T47D (cell line): ENCODE data around the gene GEMIN2.
"Not testable (repeated sequence)": the region's sequence is repeated elsewhere in the genome, so short reads cannot be mapped to it uniquely, and the experiment has no call there.

Experiments used
- DNase-seq, 2 experiments: peaks; one replicate each; pipeline versions ENCODE4 v3.0.0 to v3.0.0-alpha.2; 2011 to 2012; ENCODE audit warnings: low read depth in 1 of 2, low spot score in 1 of 2
- JUND ChIP-seq: IDR thresholded peaks from 2 replicates; pipeline ENCODE4 v1.6.1; 2012; ENCODE audit warnings: low read depth
- in situ Hi-C: cut with HindIII; loops from 2 replicates; pipeline ENCODE4 v1.10.0; 2016; ENCODE audit warnings: low sequenced_read_pairs, low pct_unique_long_range_greater_than_20kb

GEMIN2 gene

DNA sequence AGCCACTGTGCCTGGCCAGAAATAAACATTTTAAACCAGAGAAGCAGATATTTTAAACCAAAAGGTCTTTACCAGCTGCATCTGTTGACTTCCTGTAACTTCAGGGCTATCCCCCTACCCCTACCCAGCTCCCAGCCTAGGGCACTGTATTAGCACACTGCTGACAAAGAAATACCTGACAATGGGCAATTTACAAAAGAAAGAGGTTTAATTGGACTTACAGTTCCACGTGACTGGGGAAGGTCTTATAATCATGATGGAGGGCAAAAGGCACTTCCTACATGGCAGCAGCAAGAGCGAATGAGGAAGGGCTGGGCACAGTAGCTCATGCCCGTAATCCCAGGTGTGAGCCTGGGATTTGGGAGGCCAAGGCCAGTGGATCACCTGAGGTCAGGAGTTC is 26.0 kb downstream of the GEMIN2 start:
- no peak for TF ChIP-seq JUND
- in situ Hi-C loops = no loop called here
- DNase-seq = no peak

GRCh38 chr14:39141623-39142022 is 27.5 kb downstream of the GEMIN2 start:
- in situ Hi-C loops, DNase-seq: not testable (repeated sequence)

- in situ Hi-C loops, DNase-seq: not testable (repeated sequence)
Observed at GRCh38 chr14:39143226-39143625, 29.1 kb downstream of the GEMIN2 start.

DNA sequence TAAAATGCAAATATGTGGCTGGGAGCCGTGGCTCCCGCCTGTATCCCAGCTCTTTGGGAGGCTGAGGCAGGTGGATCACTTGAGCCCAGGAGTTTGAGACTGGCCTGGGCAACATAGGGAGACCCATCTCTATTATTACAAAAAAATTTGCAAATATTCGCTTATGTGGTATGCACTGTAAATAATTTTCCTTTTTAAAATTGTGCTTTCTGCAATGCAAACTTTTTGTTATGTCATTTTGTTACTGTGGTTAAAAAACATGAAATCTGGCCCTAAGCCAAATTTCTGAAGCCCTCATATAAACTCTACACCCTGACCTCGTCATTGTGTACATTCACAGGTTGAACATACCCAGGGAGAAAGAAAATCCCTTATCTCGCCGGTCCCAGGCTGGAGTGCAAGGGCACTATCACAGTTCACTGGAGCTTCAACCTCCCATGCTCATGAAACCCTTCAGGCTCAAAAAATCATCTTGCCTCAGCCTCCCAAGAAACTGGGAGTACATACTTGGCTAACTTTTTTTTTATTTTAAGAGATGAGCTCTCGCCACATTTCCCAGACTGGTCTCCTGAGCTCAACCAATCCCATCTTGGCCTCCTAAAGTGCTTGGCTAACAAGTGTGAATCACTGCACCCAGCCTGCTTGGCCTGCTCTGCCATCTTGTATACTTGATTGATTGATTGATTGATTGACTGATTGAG is 31.3 kb downstream of the GEMIN2 start:
- TF ChIP-seq JUND = no peak
- in situ Hi-C loops = no loop called here
- peak in 1 of 2 experiments; percentile 9 for DNase-seq

DNA sequence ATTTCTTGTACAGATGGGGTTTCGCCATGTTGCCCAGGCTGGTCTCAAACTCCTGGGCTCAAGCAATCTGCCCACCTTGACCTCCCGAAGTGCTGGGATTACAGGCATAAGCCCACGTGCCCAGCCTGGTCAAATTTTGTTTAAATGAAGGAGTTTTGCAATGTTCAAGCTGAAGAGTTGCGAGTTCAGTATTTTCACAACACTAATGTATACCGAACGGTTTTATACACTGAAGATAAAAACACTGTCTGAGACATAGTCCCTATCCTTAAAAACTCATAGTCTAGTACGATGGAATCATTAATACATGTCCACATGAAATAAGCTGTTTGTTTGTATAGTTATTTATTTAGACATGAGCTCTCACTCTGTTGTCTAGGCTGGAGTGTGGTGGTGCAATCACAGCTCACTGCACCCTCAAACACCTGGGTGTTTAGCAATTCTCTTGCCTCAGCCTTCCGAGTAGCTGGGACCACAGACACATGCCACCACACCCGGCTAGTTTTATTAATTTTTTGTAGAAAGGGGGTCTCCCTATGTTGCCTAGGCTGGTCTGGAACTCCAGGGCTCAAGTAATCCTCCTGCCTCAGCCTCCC is 40.6 kb downstream of the GEMIN2 start:
- in situ Hi-C loops = no loop called here
- TF ChIP-seq JUND = no peak
- no peak for DNase-seq

- TF ChIP-seq JUND = no peak
- no peak for DNase-seq
- in situ Hi-C loops = no loop called here
Observed at GRCh38 chr14:39157491-39157890, 43.4 kb downstream of the GEMIN2 start.

GRCh38 chr14:39158222-39158858 is 44.2 kb downstream of the GEMIN2 start:
- no peak for DNase-seq
- in situ Hi-C loops = no loop called here
- TF ChIP-seq JUND = no peak

DNA sequence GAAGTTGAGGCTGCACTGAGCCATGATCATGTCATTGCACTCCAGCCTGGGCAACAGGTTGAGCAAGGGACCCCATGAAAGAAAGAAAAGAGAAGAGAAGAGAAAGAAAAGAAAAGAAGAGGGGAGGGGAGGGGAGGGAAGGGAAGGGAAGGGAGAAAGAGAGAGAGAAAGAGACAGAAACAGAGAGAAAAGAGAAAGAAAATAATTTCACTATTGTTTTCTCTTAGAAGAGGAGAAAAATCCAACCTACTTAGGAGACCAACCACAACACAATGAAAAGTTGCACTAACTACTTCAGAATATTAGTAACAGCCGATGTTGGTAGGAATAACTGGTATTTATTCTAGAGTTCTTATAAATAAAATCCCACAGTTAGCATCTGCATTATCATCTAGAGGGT is 46.4 kb downstream of the GEMIN2 start:
- no peak for DNase-seq
- in situ Hi-C loops = no loop called here
- no peak for TF ChIP-seq JUND

- DNase-seq, in situ Hi-C loops: not testable (repeated sequence)
Observed at GRCh38 chr14:39167797-39168320, 53.7 kb downstream of the GEMIN2 start.

DNA sequence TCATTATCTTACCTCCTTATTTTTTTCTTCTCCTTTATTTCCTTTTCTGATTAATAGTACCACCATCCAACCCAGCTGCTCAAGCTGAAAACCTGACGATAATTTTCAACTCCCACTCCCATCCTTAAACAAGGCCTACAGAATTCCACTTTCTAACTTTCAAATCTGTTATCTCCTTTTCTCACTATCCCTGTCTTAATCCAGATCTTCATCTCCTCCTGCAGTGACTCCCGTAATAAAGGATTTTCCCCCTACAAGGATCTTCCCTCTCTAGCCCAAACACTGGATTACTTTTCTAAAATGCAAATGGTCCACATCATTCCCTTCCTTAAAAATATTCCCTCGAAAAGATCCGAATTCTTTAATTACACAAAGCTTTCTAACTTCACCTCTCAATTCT is 54.5 kb downstream of the GEMIN2 start:
- no peak for TF ChIP-seq JUND
- in situ Hi-C loops = no loop called here
- no peak for DNase-seq

- in situ Hi-C loops = no loop called here
- no peak for TF ChIP-seq JUND
- DNase-seq = peak; percentile 67 to 70
Observed at GRCh38 chr14:39169541-39169900, 55.4 kb downstream of the GEMIN2 start.

DNA sequence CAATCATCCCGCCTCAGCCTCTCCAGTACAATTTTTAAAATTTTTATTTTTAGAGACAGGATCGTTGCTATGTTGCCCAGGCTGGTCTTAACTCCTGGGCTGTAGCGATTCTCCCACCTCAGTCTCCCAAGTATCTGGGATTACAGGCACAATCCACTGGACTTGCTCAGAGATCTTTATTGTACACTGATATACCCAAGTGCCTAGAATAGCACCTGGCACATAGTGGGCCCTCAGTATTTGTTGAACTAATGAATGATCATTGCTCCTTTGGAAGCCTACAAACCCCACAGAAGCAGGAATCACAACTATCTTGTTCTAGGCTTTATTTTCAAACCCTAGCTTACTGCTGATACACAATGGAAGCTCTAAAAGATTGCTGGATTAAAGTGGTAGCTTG is 59.1 kb downstream of the GEMIN2 start:
- DNase-seq = no peak
- no peak for TF ChIP-seq JUND
- in situ Hi-C loops = no loop called here
